GM18520 (cell line): ENCODE results near the gene ZNF438.
"Not testable (repeated sequence)": the region's sequence is repeated elsewhere in the genome, so short reads cannot be mapped to it uniquely, and the experiment has no call there.

ENCODE experiments used
- ATAC-seq: cut with Tn5 transposase; IDR thresholded peaks from one replicate; pipeline ENCODE4 v1.9.1; 2021; ENCODE audit not compliant: unreplicated experiment

ZNF438 gene

DNA sequence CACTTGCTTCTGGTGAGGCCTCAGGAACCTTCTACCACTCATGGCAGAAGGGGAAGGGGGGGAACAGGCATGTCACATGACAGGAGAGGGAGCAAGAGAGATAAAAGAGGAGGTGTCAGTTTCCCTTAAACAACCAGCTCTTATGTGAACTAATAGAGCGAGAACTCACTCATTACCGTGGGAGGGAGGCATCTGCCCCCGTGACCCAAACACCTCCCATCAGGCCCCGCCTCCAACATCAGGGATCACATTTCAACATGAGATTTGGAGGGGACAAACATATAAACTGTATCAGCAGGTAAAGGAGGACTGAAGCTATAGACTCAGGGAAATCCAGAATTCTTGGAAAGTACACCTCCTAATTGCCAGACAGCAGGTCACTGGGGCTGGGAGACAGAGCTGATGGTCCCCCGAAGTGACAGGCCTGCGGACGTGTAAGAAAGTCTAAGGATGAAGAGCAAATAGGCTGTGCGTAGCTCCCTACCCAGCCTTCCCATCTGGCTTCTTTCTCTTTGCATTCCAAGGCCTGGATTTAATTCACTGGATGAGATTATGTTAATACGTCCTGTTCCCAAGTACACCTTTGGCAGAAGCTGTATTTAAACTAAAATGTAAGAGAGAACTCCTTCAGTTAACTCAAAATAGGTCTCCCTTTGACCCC is 215.4 kb downstream of the ZNF438 start:
- ATAC-seq = no peak

DNA sequence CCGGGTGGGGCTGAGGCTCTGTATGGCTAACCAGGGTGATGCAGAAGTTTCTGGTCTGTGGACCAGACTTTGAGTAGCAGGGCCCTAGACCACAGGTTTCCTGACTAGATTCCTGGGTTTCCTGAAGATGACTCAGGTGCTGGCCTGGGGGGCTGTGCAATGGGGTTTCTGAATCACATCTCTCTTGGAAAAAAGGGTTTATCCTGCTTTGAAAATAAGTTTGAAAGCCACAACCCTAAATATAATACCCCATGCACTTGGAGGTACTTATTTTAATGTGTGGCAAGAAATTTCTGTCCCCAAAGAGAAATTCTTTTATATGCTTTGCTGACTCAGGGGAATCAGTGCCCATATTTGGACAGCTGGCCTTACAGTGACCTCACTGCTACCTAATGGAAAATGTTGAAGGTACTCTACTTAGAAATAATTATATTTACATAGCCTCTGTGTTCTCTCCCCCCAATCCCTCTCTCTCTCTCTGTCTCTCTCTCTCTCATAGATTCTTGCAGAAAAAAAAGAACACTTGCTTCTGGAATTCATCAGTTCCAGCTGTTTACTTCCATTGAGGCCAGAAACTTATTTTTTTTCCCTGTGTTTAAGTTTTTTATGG is 217.7 kb downstream of the ZNF438 start:
- no peak for ATAC-seq

DNA sequence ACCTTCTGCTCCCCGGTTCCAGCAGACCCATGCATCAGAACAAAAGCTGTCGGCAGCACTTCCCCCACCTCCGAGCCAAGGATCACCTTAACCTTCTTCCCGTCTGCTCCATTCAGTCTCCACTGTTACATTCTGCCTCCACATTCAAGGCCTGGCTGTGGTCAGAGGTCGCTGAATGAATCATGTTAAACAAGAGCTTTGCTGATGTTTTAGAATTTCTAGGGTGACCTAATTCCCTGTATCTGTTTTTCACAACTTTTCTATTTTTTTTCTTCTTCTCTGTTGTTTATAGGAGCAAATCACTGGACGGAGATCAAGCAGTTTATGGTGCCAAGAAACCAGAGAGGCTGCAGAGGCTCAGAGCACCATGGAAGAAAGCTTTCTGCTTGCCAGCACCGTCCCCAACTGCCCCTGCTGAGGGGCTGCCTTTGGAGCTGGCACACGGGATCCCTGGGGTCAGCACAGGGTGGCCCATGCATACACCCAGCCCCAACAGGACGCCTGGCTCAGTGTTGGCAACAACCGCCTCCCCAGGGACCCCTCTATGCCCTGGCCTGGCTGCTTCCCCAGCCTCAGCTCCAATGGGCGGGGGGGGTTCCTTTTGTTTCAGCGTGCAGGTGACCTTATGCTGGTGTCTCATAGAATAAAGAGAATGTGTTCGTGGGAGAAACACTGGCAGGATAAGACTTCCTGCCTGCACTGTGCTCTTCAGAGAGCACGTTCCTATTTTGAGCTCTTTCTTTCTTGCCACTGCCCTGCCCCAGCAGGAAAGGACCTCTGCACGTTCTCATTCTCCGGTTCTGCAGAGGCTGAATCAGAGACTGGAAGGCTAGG is 219.4 kb downstream of the ZNF438 start:
- no peak for ATAC-seq

DNA sequence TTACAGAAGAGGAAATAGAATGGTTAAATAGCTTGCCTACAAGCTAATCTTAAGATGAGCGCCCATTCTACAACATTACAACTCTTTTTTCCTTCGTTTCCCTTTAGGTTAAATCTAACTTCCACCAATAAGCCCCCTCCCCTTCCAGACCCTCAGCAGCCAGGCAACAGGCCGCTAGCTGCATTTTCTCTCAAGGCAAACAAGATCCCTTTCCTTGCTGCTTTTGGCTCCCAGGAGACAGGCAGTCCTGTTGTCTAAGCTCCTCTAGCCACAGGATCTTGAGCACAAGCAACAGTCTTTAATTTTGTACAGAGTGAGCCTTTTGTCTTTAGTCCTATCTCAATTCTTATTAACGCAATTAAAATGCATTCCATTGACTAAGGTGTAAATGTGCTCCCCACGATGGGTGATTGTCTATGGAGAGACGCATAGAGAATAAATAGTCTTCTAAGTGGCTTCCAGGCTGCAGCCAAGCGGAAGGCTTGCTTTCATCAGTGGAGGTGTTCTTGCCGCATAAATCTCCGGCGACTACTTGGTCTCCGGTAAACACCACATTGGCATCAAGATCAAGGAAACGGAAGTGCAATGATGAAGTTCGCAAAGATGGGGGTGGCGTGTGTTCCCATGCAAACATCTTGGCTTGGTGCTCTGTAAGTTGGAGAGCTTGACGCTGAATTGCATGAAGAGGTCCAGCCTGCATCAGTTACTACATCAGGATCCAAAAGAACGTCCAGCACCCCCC is 220.2 kb downstream of the ZNF438 start:
- ATAC-seq = no peak

DNA sequence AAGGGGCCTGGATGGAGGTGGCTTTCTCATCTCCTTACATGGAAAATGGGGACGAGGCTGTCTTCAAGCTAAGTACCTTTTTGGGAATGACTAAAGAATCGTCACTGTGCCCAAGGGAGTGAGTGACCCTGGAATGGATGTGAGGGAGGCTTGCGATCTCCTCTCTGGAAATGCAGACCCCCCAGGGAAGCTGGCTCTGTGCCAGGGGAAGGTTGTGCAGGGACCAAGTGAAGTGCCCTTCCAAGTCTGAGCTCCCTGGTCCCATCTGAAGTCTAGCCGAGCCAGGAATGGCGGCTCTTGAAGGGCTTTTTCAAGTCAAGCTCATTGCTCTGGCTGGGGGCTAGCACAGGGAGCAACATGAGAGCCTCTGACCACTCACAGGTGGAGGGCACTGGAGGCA is 221.2 kb downstream of the ZNF438 start:
- no peak for ATAC-seq

DNA sequence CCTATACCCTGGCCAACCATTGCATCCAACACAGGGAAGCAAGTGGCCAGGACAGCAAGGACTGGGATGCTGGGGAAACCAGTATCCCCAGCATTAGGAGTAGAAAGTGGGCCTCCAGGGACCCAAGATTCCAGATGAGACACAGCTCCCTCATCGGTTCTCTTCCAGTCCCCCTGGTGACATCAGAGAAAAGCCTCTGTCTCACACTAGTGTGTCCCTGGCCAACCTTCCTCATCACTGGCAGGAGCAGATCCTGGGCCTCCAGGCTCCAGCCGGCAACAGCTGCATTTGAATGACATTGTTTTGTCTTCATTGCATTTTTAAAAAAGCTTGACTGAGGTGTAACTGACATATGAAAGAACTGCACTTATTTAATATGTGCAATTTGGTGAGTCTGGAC is 224.8 kb downstream of the ZNF438 start:
- no peak for ATAC-seq

DNA sequence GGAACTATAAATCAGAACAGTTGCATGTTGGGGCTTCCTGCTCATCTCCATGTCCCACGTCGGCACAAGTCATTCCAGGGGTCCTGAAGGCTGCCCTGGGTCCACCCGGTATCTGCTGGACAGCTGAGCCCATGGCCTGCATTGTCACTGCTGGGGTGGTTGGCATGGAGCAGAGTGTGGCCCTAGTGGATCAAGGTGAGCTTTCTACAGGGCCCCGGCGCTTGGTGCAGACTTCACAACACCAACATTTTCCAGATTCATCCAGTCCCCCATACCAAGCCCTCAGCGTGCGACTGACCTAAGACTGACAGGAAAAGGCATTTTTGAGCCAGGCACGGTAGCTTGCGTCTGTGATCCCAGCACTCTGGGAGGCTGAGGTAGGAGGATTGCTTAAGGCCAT is 226.6 kb downstream of the ZNF438 start:
- no peak for ATAC-seq

DNA sequence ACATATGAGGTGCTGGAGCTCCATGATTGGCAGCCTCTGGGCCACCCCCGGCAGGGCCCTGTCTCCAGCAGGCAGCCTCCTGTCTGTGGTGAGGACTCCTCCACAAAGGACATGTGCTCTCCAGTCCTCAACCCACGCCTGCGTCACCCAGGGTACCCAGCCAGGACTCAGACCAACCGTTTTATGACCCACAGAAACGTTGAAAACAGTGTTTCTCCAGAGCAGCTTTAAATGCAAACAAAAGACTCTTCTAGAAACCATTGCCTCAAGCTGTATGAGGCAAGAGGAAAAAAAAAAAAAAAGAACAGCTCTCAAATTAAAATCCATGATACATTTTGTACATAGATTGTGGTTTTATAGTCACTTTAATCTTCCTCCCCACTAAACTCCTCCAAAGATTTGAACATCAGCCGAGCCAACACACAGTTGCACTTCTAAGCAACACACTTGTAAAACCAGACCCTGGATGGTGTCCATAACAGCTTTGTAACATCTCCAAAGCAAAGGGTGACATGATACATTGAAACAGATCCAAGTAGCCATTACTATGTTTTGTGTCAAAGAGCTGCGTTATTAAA is 227.1 kb downstream of the ZNF438 start:
- ATAC-seq = no peak

DNA sequence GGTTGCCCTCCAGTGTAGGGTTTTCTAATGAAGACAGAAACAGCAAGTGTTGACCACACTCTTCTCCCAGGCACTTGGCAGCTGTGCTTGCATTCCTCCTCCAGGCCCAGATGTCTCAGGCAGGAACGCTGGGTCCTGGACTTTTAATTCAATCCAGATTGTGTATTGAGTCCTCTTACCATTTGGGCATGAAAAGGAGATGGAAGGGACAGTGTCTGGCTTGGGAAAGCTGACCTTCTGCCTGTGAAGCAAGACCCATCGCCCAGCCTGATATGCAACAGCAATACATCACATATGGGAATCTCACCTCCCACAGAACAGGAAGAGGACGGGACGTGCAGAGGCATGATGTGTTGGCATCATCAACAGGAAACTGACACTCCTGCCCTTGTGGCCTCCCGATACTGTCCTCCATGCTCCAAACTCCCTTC is 227.8 kb downstream of the ZNF438 start:
- ATAC-seq = no peak

DNA sequence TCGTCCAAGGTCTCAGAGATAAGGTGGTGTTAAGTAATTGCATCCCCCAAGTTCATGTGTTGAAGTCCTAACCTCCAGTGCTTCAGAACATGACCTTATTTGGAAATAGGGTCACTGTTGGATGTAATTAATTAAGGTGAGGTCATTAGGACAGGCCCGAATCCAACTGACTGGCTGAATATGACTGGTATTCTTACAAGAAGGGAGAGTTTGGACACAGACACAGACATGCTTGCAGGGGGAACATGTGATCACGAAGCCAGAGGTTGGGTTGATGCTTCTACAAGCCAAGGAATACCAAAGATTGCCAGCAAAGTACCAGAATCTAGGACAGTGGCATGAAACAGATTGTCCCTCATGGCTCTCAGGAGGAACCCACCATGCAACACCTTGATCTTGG is 228.6 kb downstream of the ZNF438 start:
- ATAC-seq = no peak

DNA sequence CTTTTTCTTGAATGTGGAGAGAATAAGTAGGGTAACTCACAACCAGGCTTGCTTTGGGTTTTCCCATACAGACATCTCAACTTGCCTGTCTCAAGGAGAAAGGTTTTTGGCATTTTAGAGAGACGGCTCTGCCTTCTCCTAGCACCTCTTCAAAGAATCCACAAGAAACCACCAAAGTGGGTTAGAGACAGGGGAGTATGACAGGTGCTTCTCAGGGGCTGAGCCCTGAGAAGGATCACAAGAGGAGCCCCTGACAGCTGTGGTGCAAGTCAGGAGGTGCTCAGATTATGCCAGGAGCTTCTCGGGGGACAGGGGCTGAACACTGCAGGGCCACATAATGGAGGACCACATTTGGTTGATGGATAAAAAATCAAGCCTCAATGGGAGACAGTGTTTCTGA is 231.3 kb downstream of the ZNF438 start:
- ATAC-seq = no peak

DNA sequence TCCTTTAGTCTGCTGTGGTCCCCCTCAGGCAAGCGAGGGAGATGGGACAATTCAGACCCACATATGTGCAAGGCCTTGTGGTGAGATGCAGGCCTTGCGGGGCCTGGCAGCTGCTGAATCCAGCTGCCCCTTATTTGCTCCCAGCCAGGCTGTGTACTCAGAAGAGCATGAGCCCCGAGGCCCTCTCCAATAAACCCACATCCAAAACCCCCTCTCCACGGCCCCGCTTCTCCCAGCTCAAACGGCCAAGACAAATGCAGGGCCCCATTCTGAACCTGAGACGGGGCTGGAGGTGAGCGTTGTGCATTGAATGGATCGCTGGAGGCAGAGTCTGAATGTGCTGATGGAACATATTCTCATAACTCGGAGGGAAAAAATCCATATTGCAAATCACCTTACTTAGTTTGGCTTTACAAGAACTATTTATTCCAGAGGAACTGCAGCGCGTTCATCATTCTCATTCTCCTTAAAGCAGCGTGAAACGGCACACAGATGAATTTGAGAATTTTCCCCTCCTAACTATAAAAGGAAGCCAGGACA is 232.9 kb downstream of the ZNF438 start:
- ATAC-seq = no peak

DNA sequence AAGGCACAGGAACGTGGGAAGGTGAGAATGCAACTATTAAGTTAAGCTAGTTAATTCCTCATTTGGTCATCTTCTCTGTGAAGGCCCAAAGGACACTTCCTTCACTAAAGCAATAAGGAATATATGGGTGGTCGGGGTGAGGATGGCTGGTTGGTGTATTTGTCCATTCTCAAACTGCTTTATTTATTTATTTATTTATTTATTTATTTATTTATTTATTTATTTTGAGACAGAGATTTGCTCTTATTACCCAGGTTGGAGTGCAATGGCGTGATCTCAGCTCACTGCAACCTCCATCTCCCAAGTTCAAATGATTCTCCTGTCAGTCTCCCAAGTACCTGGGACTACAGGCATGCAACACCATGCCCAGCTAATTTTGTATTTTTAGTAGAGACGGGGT is 236.6 kb downstream of the ZNF438 start:
- ATAC-seq = not testable (repeated sequence)
